ENCODE measurements around the gene ACTL10.

Gene ACTL10

GRCh38 chr20:33664085-33664761 is 2.5 kb upstream of the ACTL10 start:
- no peak for FAIRE-seq

GRCh38 chr20:33664762-33665144 is 2.0 kb upstream of the ACTL10 start:
- FAIRE-seq = no peak

- no peak for FAIRE-seq
Observed at GRCh38 chr20:33667245-33667675, 517 bp downstream of the ACTL10 start.

- FAIRE-seq = no peak
Observed at GRCh38 chr20:33667676-33668465, 1.1 kb downstream of the ACTL10 start.

- no peak for FAIRE-seq
Observed at GRCh38 chr20:33668466-33669155, 1.9 kb downstream of the ACTL10 start.

GRCh38 chr20:33669224-33669623 is 2.5 kb downstream of the ACTL10 start:
- FAIRE-seq = no peak

- no peak for FAIRE-seq
Observed at GRCh38 chr20:33669873-33670640, 3.3 kb downstream of the ACTL10 start.

- no peak for FAIRE-seq
Observed at GRCh38 chr20:33670715-33671499, 4.2 kb downstream of the ACTL10 start.

GRCh38 chr20:33671573-33672288 is 5.0 kb downstream of the ACTL10 start:
- no peak for FAIRE-seq

- no peak for FAIRE-seq
Observed at GRCh38 chr20:33672426-33673113, 5.8 kb downstream of the ACTL10 start.

- FAIRE-seq = no peak
Observed at GRCh38 chr20:33673114-33673409, 6.3 kb downstream of the ACTL10 start.

- no peak for FAIRE-seq
Observed at GRCh38 chr20:33673410-33674293, 6.9 kb downstream of the ACTL10 start.

GRCh38 chr20:33674294-33675135 is 7.8 kb downstream of the ACTL10 start, which contains the start of gene NECAB3:
Gene NECAB3 (minus strand): TSS chr20:33674428. CDS start chr20:33674352, 76 bp downstream.
- no peak for FAIRE-seq

GRCh38 chr20:33675136-33675959 is 8.6 kb downstream of the ACTL10 start:
- FAIRE-seq = no peak

GRCh38 chr20:33676121-33676520 is 9.4 kb downstream of the ACTL10 start:
- FAIRE-seq = no peak

- FAIRE-seq = no peak
Observed at GRCh38 chr20:33676652-33677645, 10.2 kb downstream of the ACTL10 start.

All from endometrium (tissue), 2 donors.